Pancreas (tissue), 10 donors: Measurements from ENCODE around the gene LHX6. TPM values are rescaled to one million over a fixed set of nuclear protein-coding genes. Genes with fewer than 3 reads are reported as not detected.
A peak's percentile ranks its signal among the peaks of the same experiment; 100 is the strongest.

Source experiments
- ATAC-seq, 4 donors: fragments of 200-7000 bp; cut with Tn5 transposase; one replicate each; pipeline versions ENCODE4 v1.8.0 to v1.9.1; 2020; ENCODE audit warnings: mild to moderate bottlenecking in 4 of 4, moderate library complexity in 4 of 4
- DNase-seq, 6 donors: peaks; one replicate each; pipeline ENCODE4 v3.0.0-alpha.2; 2020
- FAIRE-seq: peaks from 2 replicates; lab custom pipeline; 2012; peaks lifted over from hg19 to GRCh38; lab: Jason Lieb, UNC
- H3K27ac ChIP-seq, 4 donors: fragments of 200-600 bp; sonication (generic); 1 replicate in 3 of 4; 2 replicates in 1 of 4; pipeline versions ENCODE4 v1.5.0 to v1.8.0; 2020
- H3K27me3 ChIP-seq, 4 donors: fragments of 200-600 bp; one replicate each; pipeline ENCODE4 v1.8.0; 2021
- H3K36me3 ChIP-seq, 3 donors: fragments of 200-600 bp; sonication (generic) in 1 of 3; one replicate each; pipeline versions ENCODE4 v1.5.0 to v1.8.0; 2020 to 2021
- H3K4me1 ChIP-seq, 3 donors: fragments of 200-600 bp; one replicate each; pipeline ENCODE4 v1.8.0; 2021
- H3K4me3 ChIP-seq, 4 donors: fragments of 200-600 bp; sonication (generic) in 2 of 4; one replicate each; pipeline versions ENCODE4 v1.5.0 to v1.8.0; 2020 to 2021
- H3K9me3 ChIP-seq, 4 donors: fragments of 200-600 bp; one replicate each; pipeline ENCODE4 v1.8.0; 2021
- WGBS, 2 donors: extraction: QIAGEN DNeasy Blood & Tissue Kit; methylation state at CpG; one replicate each; pipeline ENCODE4 v1.1.7; 2013; 5-methylcytosine and 5-hydroxymethylcytosine counted together
- intact Hi-C, 3 donors: fragments of 100-400 bp; cut with DNase I; formaldehyde crosslinking; loops; one replicate each; pipeline versions ENCODE4 v1.11.1 to v1.14.2; 2022
- polyA plus RNA-seq, 2 donors: library from polyadenylated mRNA; stranded (reverse); fragments of 200-250 nt; gene quantifications; one replicate each; pipeline ENCODE4 v1.2.3, GENCODE V29; 2013
- total RNA-seq, 6 donors: library from RNA; stranded (reverse); fragmentation: NEBNext Ultra II Directional in 4 of 6; extraction: Animal tissue kit (Norgen Biotek cat#: 25700) in 4 of 6; gene quantifications; one replicate each; pipeline versions ENCODE4 v1.2.1 to v1.2.4, GENCODE V29; 2021 to 2023
- TF ChIP-seq, protein P1 (sequence below), 4 donors: fragments of 200-600 bp; sonication (generic) in 3 of 4; IDR thresholded peaks; one replicate each; pipeline versions ENCODE4 v1.5.0 to v1.8.0; 2021; ENCODE audit warnings: antibody characterized with exemption in 4 of 4
- donor health status: healthy with polysubstance abuse.
- donor health status: DM: no; HTN: no; CAD: no; lungs with moderate emphysema.
- donor health status: DM: no; HTN: no; CAD: no.
- donor health status: control.
- donor health status: control.
- donor health status: Bipolar disorder and iron deficiency.
- donor health status: DM: yes; HTN: yes; CAD: no.
- donor health status: DM: no; HTN: no; CAD: no.
- donor health status: DM: no; HTN: no; CAD: no.
- donor health status: DM: yes; HTN: yes; CAD: no.

LHX6 gene
- 1 to 10 TPM in 2 of 6 donors, under 1 TPM in 4; 0.22 to 1.2 (median 0.86) TPM for total RNA-seq
- polyA plus RNA-seq: 1 to 10 TPM; 1.5 to 1.7 TPM

- TF ChIP-seq, protein P1, sequence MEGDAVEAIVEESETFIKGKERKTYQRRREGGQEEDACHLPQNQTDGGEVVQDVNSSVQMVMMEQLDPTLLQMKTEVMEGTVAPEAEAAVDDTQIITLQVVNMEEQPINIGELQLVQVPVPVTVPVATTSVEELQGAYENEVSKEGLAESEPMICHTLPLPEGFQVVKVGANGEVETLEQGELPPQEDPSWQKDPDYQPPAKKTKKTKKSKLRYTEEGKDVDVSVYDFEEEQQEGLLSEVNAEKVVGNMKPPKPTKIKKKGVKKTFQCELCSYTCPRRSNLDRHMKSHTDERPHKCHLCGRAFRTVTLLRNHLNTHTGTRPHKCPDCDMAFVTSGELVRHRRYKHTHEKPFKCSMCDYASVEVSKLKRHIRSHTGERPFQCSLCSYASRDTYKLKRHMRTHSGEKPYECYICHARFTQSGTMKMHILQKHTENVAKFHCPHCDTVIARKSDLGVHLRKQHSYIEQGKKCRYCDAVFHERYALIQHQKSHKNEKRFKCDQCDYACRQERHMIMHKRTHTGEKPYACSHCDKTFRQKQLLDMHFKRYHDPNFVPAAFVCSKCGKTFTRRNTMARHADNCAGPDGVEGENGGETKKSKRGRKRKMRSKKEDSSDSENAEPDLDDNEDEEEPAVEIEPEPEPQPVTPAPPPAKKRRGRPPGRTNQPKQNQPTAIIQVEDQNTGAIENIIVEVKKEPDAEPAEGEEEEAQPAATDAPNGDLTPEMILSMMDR (IDR thresholded peaks at IDR 0.05): no peak
- peaks cover 0 to 9% (median 0%) of the 10 kb centered on the region in 3 donors for H3K4me1 ChIP-seq
- 4 to 6% methylated on average over 54 to 70 of the region's 70 CpGs for WGBS, 2 donors
- intact Hi-C loops: no loop called here
- peak within 1 kb of the TSS in 3 of 4 donors; percentile 7 to 41 (median 23) for H3K4me3 ChIP-seq
- no peaks in the 10 kb centered on the region for H3K9me3 ChIP-seq
- H3K36me3 ChIP-seq: no peaks in the 10 kb centered on the region
- ATAC-seq: peak in 2 of 4 donors; percentile 38 to 55
- H3K27me3 ChIP-seq: peaks cover 0 to 33% (median 16%) of the 10 kb centered on the region in 4 donors
- DNase-seq: peak in 2 of 6 donors; percentile 67 to 68
- H3K27ac ChIP-seq: no peak within 1 kb of the TSS
- no peak for FAIRE-seq
Measured at GRCh38 chr9:122228568-122229484, at the start of gene LHX6. LHX6 (minus strand) TSS chr9:122228957; CDS start chr9:122228740, 217 bp downstream.

DNA sequence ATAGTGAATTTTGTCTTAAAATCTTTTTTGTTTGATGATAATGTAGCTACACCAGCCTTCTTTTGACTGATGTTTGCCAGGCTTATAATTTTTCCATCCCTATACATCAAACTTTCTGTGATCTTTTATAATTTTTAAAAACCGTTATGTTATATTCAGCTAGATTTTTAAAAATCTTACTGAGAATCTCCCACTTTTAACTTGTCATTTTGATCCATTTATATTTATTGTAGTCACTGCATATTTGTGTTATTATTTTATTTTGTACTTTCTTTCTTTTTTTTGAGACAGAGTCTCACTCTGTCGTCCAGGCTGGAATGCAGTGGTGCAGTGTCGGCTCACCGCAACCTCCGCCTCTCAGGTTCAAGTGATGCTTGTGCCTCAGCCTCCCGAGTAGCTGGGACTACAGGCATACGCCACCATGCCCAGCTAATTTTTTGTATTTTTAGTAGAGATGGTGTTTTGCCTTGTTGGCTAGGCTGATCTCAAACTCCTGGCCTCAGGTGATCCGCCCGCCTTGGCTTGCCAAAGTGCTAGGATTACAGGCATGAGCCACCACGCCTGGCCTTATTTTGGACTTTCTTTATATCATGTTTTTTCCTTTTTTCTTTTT, 48.6 kb upstream of the LHX6 start:
- DNase-seq: no peak
- H3K27ac ChIP-seq: no peak overlapping the region
- WGBS, 2 donors: 98% methylated on average over 10 of the region's 10 CpGs
- H3K27me3 ChIP-seq: no peaks in the 10 kb centered on the region
- FAIRE-seq: no peak
- peaks cover 0 to 1% (median 0%) of the 10 kb centered on the region in 3 donors for H3K4me1 ChIP-seq
- no peak for ATAC-seq
- H3K4me3 ChIP-seq: no peak overlapping the region
- TF ChIP-seq, protein P1 (IDR thresholded peaks at IDR 0.05): no peak
- H3K36me3 ChIP-seq: no peaks in the 10 kb centered on the region
- intact Hi-C loops: no loop called here
- H3K9me3 ChIP-seq: no peaks in the 10 kb centered on the region

DNA sequence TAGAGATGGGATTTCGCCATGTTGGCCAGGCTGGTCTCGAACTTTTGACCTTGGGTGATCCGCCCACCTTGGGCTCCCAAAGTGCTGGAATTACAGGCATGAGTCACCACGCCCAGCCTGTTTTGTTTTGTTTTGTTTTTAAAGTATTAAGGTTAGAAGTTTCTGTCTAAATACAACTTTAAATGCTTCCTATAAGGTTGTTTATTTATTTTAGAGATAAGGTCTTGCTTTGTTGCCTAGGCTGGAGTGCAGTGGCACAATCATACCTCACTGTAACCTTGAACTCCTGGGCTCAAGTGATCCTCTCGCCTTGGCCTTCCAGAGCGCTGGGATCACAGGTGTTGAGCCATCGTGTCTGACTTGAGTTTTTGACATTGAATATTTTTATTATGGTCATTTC, 47.3 kb upstream of the LHX6 start:
- FAIRE-seq: no peak
- H3K27ac ChIP-seq: no peak overlapping the region
- 90% methylated on average over 7 of the region's 7 CpGs for WGBS, 2 donors
- peaks cover 0 to 3% (median 0%) of the 10 kb centered on the region in 3 donors for H3K4me1 ChIP-seq
- intact Hi-C loops: no loop called here
- TF ChIP-seq, protein P1 (IDR thresholded peaks at IDR 0.05): no peak
- no peak overlapping the region for H3K4me3 ChIP-seq
- no peaks in the 10 kb centered on the region for H3K9me3 ChIP-seq
- H3K27me3 ChIP-seq: no peaks in the 10 kb centered on the region
- DNase-seq: no peak
- no peak for ATAC-seq
- peaks cover 0 to 7% (median 0%) of the 10 kb centered on the region in 3 donors for H3K36me3 ChIP-seq

DNA sequence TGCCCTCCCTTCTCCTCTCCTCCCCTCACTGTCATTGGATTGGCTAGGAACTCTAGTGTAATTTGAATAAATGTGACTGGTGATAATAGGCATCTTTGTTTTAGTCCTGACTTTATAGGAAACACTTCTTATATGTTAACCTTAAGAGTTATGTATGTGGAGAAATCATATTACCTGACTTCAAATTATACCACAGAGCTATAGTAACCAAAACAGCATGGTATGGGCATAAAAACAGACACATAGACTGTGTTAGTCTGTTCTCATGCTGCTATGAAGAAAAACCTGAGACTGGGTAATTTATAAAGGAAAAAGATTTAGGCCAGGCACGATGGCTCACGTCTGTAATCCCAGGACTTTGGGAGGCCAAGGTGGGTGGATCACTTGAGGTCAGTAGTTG, 45.3 kb upstream of the LHX6 start:
- H3K4me3 ChIP-seq: no peak overlapping the region
- intact Hi-C loops: no loop called here
- ATAC-seq (no peak), DNase-seq (no peak), FAIRE-seq (no peak)
- WGBS, 2 donors: 97 to 98% methylated on average over 2 of the region's 2 CpGs
- no peaks in the 10 kb centered on the region for H3K9me3 ChIP-seq
- H3K4me1 ChIP-seq: peaks cover 0 to 3% (median 0%) of the 10 kb centered on the region in 3 donors
- H3K36me3 ChIP-seq: peaks cover 0 to 7% (median 4%) of the 10 kb centered on the region in 3 donors
- H3K27ac ChIP-seq: no peak overlapping the region
- H3K27me3 ChIP-seq: no peaks in the 10 kb centered on the region
- TF ChIP-seq, protein P1 (IDR thresholded peaks at IDR 0.05): no peak
